ENCODE measurements around the gene C1orf56. TPM values are rescaled to one million over a fixed set of nuclear protein-coding genes. Genes with fewer than 3 reads are reported as not detected.

Gene C1orf56
- total and polyA plus RNA-seq, 2 of the 13 experiments (the other 11 are each of a cell fraction or from before 2014, with no cell fraction given): 1.5 to 3.2 TPM

- TF ChIP-seq MXD3 (CRISPR knock-in tag; IDR thresholded peaks at IDR 0.05) (peak; percentile 1; the same call in 1 of the 2 replicates), MXI1 (IDR thresholded peaks at IDR 0.05; ENCODE audit: borderline replicate concordance, low read depth, low read length) (0 out of 3 replicates have a peak, but pooled peaks have one; percentile 5), MEF2D (CRISPR knock-in tag; IDR thresholded peaks at IDR 0.05) (no peak; the same call in 1 of the 2 replicates), ZNF543 (CRISPR knock-in tag; IDR thresholded peaks at IDR 0.05) (no peak), RCOR2 (CRISPR knock-in tag; IDR thresholded peaks at IDR 0.05) (no peak), ZNF609 (CRISPR knock-in tag; IDR thresholded peaks at IDR 0.05; ENCODE audit: borderline replicate concordance) (no peak), ZFP62 (CRISPR knock-in tag; IDR thresholded peaks at IDR 0.05) (no peak), RXRB (CRISPR knock-in tag; IDR thresholded peaks at IDR 0.05; ENCODE audit: borderline replicate concordance) (no peak), IRF2 (CRISPR knock-in tag; IDR thresholded peaks at IDR 0.05) (no peak), LBX2 (CRISPR knock-in tag; IDR thresholded peaks at IDR 0.05; ENCODE audit: borderline replicate concordance) (no peak), MAX (IDR thresholded peaks at IDR 0.05) (0 out of 2 replicates have a peak, but pooled peaks have one; percentile 15), MTERF4 (CRISPR knock-in tag; IDR thresholded peaks at IDR 0.05) (peak; percentile 68; the same call in 1 of the 2 replicates), TBL1XR1 (IDR thresholded peaks at IDR 0.05; ENCODE audit: borderline replicate concordance, low read length, partially characterized antibody) (no peak), ASH2L (IDR thresholded peaks at IDR 0.05; ENCODE audit: insufficient read length, low read depth, low read length) (no peak), ZBTB14 (CRISPR knock-in tag; IDR thresholded peaks at IDR 0.05) (peak; percentile 29; the same call in 1 of the 2 replicates), ZNF75D (CRISPR knock-in tag; IDR thresholded peaks at IDR 0.05; ENCODE audit: borderline replicate concordance) (no peak), SMARCC2 (IDR thresholded peaks at IDR 0.05) (no peak), ZBTB42 (CRISPR knock-in tag; IDR thresholded peaks at IDR 0.05) (no peak), POLR2AphosphoS2 (IDR thresholded peaks at IDR 0.05; ENCODE audit: low read depth, low read length) (no peak), RARG (CRISPR knock-in tag; IDR thresholded peaks at IDR 0.05; ENCODE audit: low read depth) (no peak)
Measured at GRCh38 chr1:151047591-151047924, at the start of gene C1orf56 (continued).
